GM12878 (cell line): ENCODE results near the gene CCR1. TPM values are rescaled to one million over a fixed set of nuclear protein-coding genes. Genes with fewer than 3 reads are reported as not detected.

ENCODE experiments used
- ATAC-seq: fragments of 200-7000 bp; cut with Tn5 transposase; 3 replicates; pipeline ENCODE4 v1.9.1; 2020; ENCODE audit warnings: mild to moderate bottlenecking, moderate library complexity
- BruUV-seq: library from RNA; stranded (reverse); fragments of 400-500 nt; replicated peaks from 2 replicates; lab custom pipeline; 2021; lab: Mats Ljungman, UMichigan
- CTCF ChIA-PET: fragments of 300-600 bp; sonication (Branson Sonifier 250); formaldehyde crosslinking; extraction: SDS; loops from one replicate; lab custom pipeline; 2021; ENCODE audit warnings: inconsistent platforms; lab: Yijun Ruan, JAX
- POLR2A ChIA-PET: fragments of 350-600 bp; formaldehyde crosslinking; extraction: SDS; loops from one replicate; lab custom pipeline; 2021; ENCODE audit warnings: inconsistent platforms; lab: Charles Lee
- RAD21 ChIA-PET: fragments of 300-600 bp; sonication (Branson Sonifier 250); formaldehyde crosslinking; loops from one replicate; lab custom pipeline; 2023; ENCODE audit warnings: antibody characterized with exemption; ENCODE audit not compliant: unreplicated experiment; lab: Charles Lee
- SMC1A ChIA-PET: fragments of 300-600 bp; sonication (Branson Sonifier 250); formaldehyde crosslinking; loops from one replicate; lab custom pipeline; 2023; ENCODE audit not compliant: unreplicated experiment, uncharacterized antibody; lab: Charles Lee
- DNase-seq: peaks from one replicate; pipeline ENCODE4 v3.0.0-alpha.2; 2011; ENCODE audit warnings: low read depth, low spot score
- FAIRE-seq: peaks from 3 replicates; lab custom pipeline; 2011; peaks lifted over from hg19 to GRCh38; lab: Jason Lieb, UNC
- H2AFZ ChIP-seq: 2 replicates; pipeline ENCODE4 v1.6.0; 2011; ENCODE audit warnings: low read depth, low read length, control low read depth; ENCODE audit not compliant: control insufficient read depth
- H3K27ac ChIP-seq: 2 replicates; pipeline ENCODE4 v1.5.1; 2011; ENCODE audit warnings: control low read depth; ENCODE audit not compliant: control insufficient read depth, insufficient read depth
- H3K27me3 ChIP-seq, 2 experiments: replicated peaks in 1 of 2; 2 replicates each; pipeline versions ENCODE4 v1.6.0 to v1.6.1; 2011; ENCODE audit warnings: low read length in 1 of 2; ENCODE audit not compliant: control insufficient read depth in 2 of 2, insufficient read depth in 2 of 2
- H3K36me3 ChIP-seq, 2 experiments: 2 replicates each; pipeline ENCODE4 v1.5.1; 2011; ENCODE audit warnings: low read length in 1 of 2; ENCODE audit not compliant: control insufficient read depth in 2 of 2, insufficient read depth in 2 of 2
- H3K4me1 ChIP-seq: 2 replicates; pipeline ENCODE4 v1.6.1; 2011; ENCODE audit warnings: mild to moderate bottlenecking, low read length, moderate library complexity, mixed read lengths; ENCODE audit not compliant: control insufficient read depth, insufficient read depth
- H3K4me2 ChIP-seq: 2 replicates; pipeline ENCODE4 v1.6.0; 2011; ENCODE audit warnings: control low read depth; ENCODE audit not compliant: control insufficient read depth, insufficient read depth
- H3K4me3 ChIP-seq: fragments of 200-600 bp; sonication (generic); 2 replicates; pipeline ENCODE4 v1.5.1; 2016
- H3K79me2 ChIP-seq: 2 replicates; pipeline ENCODE4 v1.6.0; 2011; ENCODE audit warnings: low read length; ENCODE audit not compliant: control insufficient read depth, insufficient read depth
- H3K9ac ChIP-seq: 2 replicates; pipeline ENCODE4 v1.8.0; 2011; ENCODE audit warnings: low read length, control low read depth, mixed read lengths; ENCODE audit not compliant: control insufficient read depth, insufficient read depth
- H3K9me3 ChIP-seq: replicated peaks from 3 replicates; pipeline ENCODE4 v1.5.1; 2011; ENCODE audit warnings: mild to moderate bottlenecking, low read length; ENCODE audit not compliant: control insufficient read depth, insufficient read depth
- H4K20me1 ChIP-seq: 2 replicates; pipeline ENCODE4 v1.6.0; 2011; ENCODE audit not compliant: control insufficient read depth, insufficient read depth
- ATF7 ChIP-seq: fragments of 450-650 bp; IDR thresholded peaks from 2 replicates; pipeline ENCODE4 v1.6.1; 2016; ENCODE audit warnings: low read depth, mild to moderate bottlenecking
- CEBPB ChIP-seq, 2 experiments: fragments of 150-350 bp in 1 of 2; IDR thresholded peaks; 2 replicates each; pipeline ENCODE4 v1.6.1; 2012 to 2014; ENCODE audit warnings: low read depth in 2 of 2, low read length in 2 of 2, borderline replicate concordance in 1 of 2, inconsistent platforms in 1 of 2
- GABPA ChIP-seq: IDR thresholded peaks from 2 replicates; pipeline ENCODE4 v1.6.1; 2014; ENCODE audit warnings: antibody characterized with exemption, low read depth, mild to moderate bottlenecking, inconsistent platforms
- HDAC2 ChIP-seq: fragments of 200-600 bp; sonication (generic); IDR thresholded peaks from 2 replicates; pipeline ENCODE4 v1.6.1; 2017
- IKZF1 ChIP-seq: fragments of 450-650 bp; conservative IDR thresholded peaks from 2 replicates; pipeline ENCODE4 v1.6.1; 2017; ENCODE audit warnings: antibody characterized with exemption, mild to moderate bottlenecking
- IKZF2 ChIP-seq, 2 experiments: fragments of 450-650 bp; IDR thresholded peaks; 2 replicates each; pipeline ENCODE4 v1.6.1; 2017; ENCODE audit warnings: mild to moderate bottlenecking in 2 of 2, moderate library complexity in 2 of 2
- NFIC ChIP-seq: IDR thresholded peaks from 2 replicates; pipeline ENCODE4 v1.6.1; 2012; ENCODE audit warnings: low read depth, mild to moderate bottlenecking, inconsistent platforms, low read length, moderate library complexity
- PKNOX1 ChIP-seq: fragments of 450-650 bp; IDR thresholded peaks from 2 replicates; pipeline ENCODE4 v1.6.1; 2016; ENCODE audit warnings: mild to moderate bottlenecking
- PML ChIP-seq: IDR thresholded peaks from 2 replicates; pipeline ENCODE4 v1.6.1; 2012; ENCODE audit warnings: low read length, inconsistent platforms
- POLR2A ChIP-seq: IDR thresholded peaks from 2 replicates; pipeline ENCODE4 v1.6.1; 2011; ENCODE audit warnings: low read depth, mild to moderate bottlenecking, low read length
- RUNX3 ChIP-seq: IDR thresholded peaks from 2 replicates; pipeline ENCODE4 v1.6.1; 2012; ENCODE audit warnings: low read length, inconsistent platforms
- YY1 ChIP-seq: IDR thresholded peaks from 2 replicates; pipeline ENCODE4 v1.6.1; 2011; ENCODE audit warnings: low read depth, mild to moderate bottlenecking, low read length
- ZBED1 ChIP-seq: IDR thresholded peaks from 2 replicates; pipeline ENCODE4 v1.6.1; 2016; ENCODE audit warnings: borderline replicate concordance
- WGBS: methylation state at CpG from one replicate; pipeline ENCODE4 v1.1.6; 2016; ENCODE audit warnings: low lambda C conversion rate; ENCODE audit not compliant: insufficient replicate concordance, insufficient coverage; ENCODE audit errors: missing lambda C conversion rate; 5-methylcytosine and 5-hydroxymethylcytosine counted together
- in situ Hi-C: fragments of 300-500 bp; cut with MboI; formaldehyde crosslinking; loops from 9 replicates; pipeline ENCODE4 v1.14.3; 2018; ENCODE audit warnings: mixed read lengths
- intact Hi-C: fragments of 100-400 bp; cut with micrococcal nuclease; formaldehyde crosslinking; loops from one replicate; pipeline ENCODE4 v1.14.2; 2022; ENCODE audit not compliant: unreplicated experiment
- polyA plus RNA-seq, 11 experiments: library from polyadenylated mRNA; depleted of rRNA in 4 of 11; unstranded in 6 of 11; stranded (reverse) in 5 of 11; fragments of >200 nt; fragmentation: Nextera tagmentation in 4 of 11; fragmentation: Illumina TruSeq in 1 of 11; extraction: Ambion mirVana in 4 of 11; extraction: Trizol in 1 of 11; gene quantifications; 1 replicate in 1 of 11; 2 replicates in 10 of 11; pipeline versions ENCODE4 v1.2.1 to v1.2.3, GENCODE V29; 2011 to 2016; ENCODE audit warnings: inconsistent platforms in 2 of 11, missing spikeins in 2 of 11, low read depth in 1 of 11
- total RNA-seq, 4 experiments: library from RNA; depleted of rRNA in 3 of 4; stranded (reverse); fragments of >200 nt in 3 of 4; fragmentation: Illumina TruSeq in 1 of 4; extraction: Trizol in 1 of 4; gene quantifications; 2 replicates each; pipeline versions ENCODE4 v1.2.1 to v1.2.3, GENCODE V29; 2013 to 2021
- TF ChIP-seq, protein P1 (sequence below): fragments of 450-650 bp; IDR thresholded peaks from 2 replicates; pipeline ENCODE4 v1.6.1; 2017; ENCODE audit warnings: mild to moderate bottlenecking, moderate library complexity

Gene CCR1
- total and polyA plus RNA-seq, 10 of the 15 experiments (the other 5 are each of a cell fraction or from before 2014, with no cell fraction given): 2.3 to 11.0 (median 7.8) TPM

DNA sequence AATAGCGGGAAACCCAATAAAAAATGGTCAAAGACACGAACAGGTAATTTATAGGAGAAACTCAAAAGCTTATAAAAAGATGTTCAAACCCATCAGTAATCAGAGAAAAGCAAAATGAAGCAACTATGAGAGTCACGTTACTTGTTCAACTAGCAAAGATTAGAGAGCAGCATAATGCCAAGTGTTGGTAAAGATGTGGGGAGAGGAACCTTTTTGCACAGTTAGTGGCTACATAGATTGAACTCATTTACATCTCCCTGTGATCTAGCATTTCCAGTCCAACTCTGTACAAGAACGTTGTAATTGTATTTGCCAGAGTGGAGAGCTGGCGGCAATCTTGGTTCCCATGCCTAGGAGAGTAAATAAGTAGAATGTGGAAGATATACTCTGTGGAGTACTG is 15.2 kb downstream of the CCR1 start:
- H3K9me3 ChIP-seq: peaks cover 18% of the 10 kb centered on the region
- no peak overlapping the region for H3K27ac ChIP-seq
- H2AFZ ChIP-seq: no peak overlapping the region
- POLR2A ChIA-PET: interaction anchor here (0.6 kb wide), 1 partner anchor 155 kb away, joined by 5 read pairs; no protein-coding TSS in a partner anchor
- H4K20me1 ChIP-seq: no peaks in the 10 kb centered on the region
- RAD21 ChIA-PET: interaction anchor here (1.7 kb wide), 2 partner anchors 14 to 103 kb away, joined by 4 to 5 read pairs; no protein-coding TSS in a partner anchor
- peaks cover 15% of the 10 kb centered on the region for H3K4me1 ChIP-seq
- no peaks in the 10 kb centered on the region for H3K79me2 ChIP-seq
- SMC1A ChIA-PET: interaction anchor here (0.6 to 8.0 kb wide), 6 partner anchors 9 to 179 kb away, joined by 3 to 103 read pairs (median 4); partner anchors contain the start of gene CCR1
- no peak overlapping the region for H3K4me2 ChIP-seq
- WGBS: 95% methylated on average over 5 of the region's 5 CpGs
- CTCF ChIA-PET: interaction anchor here (0.6 to 9.5 kb wide), 3 partner anchors 15 to 242 kb away, joined by 3 to 71 read pairs (median 3); partner anchors contain the start of gene CCR1
- in situ Hi-C loops: no loop called here
- TF ChIP-seq CEBPB (IDR thresholded peaks at IDR 0.05; ENCODE audit: borderline replicate concordance in 1 of 2, low read depth in 2 of 2, low read length in 2 of 2) (no peak), YY1 (no peak), PKNOX1 (no peak), ATF7 (no peak), NFIC (no peak)
- TF ChIP-seq, all 136 proteins: peak for 0
- BruUV-seq: no TSS peak
- Histone ChIP-seq H3K36me3 (no peaks in the 10 kb centered on the region), H3K9ac (no peak overlapping the region), H3K27me3 (no peaks in the 10 kb centered on the region; a peak in 1 of 4 replicates), H3K4me3 (no peak overlapping the region)
- intact Hi-C loops: no loop called here
- DNase-seq (no peak), FAIRE-seq (no peak), ATAC-seq (no peak)

GRCh38 chr3:46191730-46192129 is 16.4 kb downstream of the CCR1 start:
- peaks cover 24% of the 10 kb centered on the region for H3K4me1 ChIP-seq
- POLR2A ChIA-PET: no interaction called here
- H3K4me3 ChIP-seq: no peak overlapping the region
- H3K27ac ChIP-seq: no peak overlapping the region
- H3K9ac ChIP-seq: no peak overlapping the region
- H4K20me1 ChIP-seq: no peaks in the 10 kb centered on the region
- CTCF ChIA-PET: interaction anchor here (0.8 to 9.5 kb wide), 6 partner anchors 9 to 187 kb away, joined by 3 to 71 read pairs (median 3); partner anchors contain the start of gene CCR1
- SMC1A ChIA-PET: interaction anchor here (0.9 to 8.0 kb wide), 7 partner anchors 10 to 180 kb away, joined by 3 to 103 read pairs (median 4); partner anchors contain the start of gene CCR1
- H3K36me3 ChIP-seq: no peaks in the 10 kb centered on the region
- BruUV-seq: no TSS peak
- H3K9me3 ChIP-seq: peaks cover 18% of the 10 kb centered on the region
- H2AFZ ChIP-seq: no peak overlapping the region
- RAD21 ChIA-PET: interaction anchor here (0.6 to 1.7 kb wide), 6 partner anchors 11 to 252 kb away, joined by 3 to 5 read pairs (median 4); no protein-coding TSS in a partner anchor
- WGBS: 0% methylated on average over 3 of the region's 3 CpGs
- peak overlapping the region; percentile 36 for H3K4me2 ChIP-seq
- H3K27me3 ChIP-seq: no peaks in the 10 kb centered on the region; a peak in 1 of 4 replicates
- intact Hi-C loops: no loop called here
- in situ Hi-C loops: no loop called here
- DNase-seq (no peak), FAIRE-seq (peak; percentile 80), ATAC-seq (no peak)
- H3K79me2 ChIP-seq: no peaks in the 10 kb centered on the region
- TF ChIP-seq GABPA (no peak), IKZF1 (peak; percentile 42; the same call in 1 of the 2 replicates), RUNX3 (peak; percentile 53; the same call in 1 of the 2 replicates), POLR2A (no peak), PML (no peak), ZBED1 (no peak), HDAC2 (no peak), IKZF2 (IDR thresholded peaks at IDR 0.05) (0 out of 4 replicates have a peak, but pooled peaks of 1 of the 2 experiments have one; percentile 20)
- TF ChIP-seq, protein P1, sequence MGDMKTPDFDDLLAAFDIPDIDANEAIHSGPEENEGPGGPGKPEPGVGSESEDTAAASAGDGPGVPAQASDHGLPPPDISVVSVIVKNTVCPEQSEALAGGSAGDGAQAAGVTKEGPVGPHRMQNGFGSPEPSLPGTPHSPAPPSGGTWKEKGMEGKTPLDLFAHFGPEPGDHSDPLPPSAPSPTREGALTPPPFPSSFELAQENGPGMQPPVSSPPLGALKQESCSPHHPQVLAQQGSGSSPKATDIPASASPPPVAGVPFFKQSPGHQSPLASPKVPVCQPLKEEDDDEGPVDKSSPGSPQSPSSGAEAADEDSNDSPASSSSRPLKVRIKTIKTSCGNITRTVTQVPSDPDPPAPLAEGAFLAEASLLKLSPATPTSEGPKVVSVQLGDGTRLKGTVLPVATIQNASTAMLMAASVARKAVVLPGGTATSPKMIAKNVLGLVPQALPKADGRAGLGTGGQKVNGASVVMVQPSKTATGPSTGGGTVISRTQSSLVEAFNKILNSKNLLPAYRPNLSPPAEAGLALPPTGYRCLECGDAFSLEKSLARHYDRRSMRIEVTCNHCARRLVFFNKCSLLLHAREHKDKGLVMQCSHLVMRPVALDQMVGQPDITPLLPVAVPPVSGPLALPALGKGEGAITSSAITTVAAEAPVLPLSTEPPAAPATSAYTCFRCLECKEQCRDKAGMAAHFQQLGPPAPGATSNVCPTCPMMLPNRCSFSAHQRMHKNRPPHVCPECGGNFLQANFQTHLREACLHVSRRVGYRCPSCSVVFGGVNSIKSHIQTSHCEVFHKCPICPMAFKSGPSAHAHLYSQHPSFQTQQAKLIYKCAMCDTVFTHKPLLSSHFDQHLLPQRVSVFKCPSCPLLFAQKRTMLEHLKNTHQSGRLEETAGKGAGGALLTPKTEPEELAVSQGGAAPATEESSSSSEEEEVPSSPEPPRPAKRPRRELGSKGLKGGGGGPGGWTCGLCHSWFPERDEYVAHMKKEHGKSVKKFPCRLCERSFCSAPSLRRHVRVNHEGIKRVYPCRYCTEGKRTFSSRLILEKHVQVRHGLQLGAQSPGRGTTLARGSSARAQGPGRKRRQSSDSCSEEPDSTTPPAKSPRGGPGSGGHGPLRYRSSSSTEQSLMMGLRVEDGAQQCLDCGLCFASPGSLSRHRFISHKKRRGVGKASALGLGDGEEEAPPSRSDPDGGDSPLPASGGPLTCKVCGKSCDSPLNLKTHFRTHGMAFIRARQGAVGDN: no peak
